Measurements from ENCODE around the gene POLA2.

DNA sequence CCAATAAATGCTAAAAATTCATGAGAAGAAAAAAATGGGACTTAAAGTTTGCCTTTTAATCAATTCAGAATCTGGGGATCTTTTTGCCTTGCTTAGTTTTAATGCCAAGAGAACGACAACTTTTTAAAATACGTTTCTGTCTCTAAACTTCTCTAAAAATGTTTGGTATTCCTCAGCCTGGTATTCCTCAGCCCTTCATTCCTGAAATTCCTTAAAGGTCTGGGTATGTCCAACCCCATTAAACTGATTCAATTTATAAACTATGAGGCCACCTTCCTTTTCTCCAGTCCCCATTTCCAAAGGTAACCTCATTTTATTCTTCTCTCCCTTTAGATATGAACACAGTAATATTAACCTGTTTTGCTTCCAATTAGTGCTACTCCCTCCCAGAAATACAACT is 16.6 kb downstream of the POLA2 start:
- TF ChIP-seq CTCF (IDR thresholded peaks at IDR 0.05) (no peak), POLR2A (IDR thresholded peaks at IDR 0.05) (no peak)

Measured in esophagus squamous epithelium (tissue), 4 donors.